PFSK-1 (cell line): ENCODE results near the gene CA14.

ENCODE experiments used
- POLR2AphosphoS5 ChIP-seq: IDR thresholded peaks from 2 replicates; pipeline ENCODE4 v1.6.1; 2012; ENCODE audit warnings: low read depth, mild to moderate bottlenecking, control low read depth, low read length, moderate library complexity
- REST ChIP-seq, 2 experiments: IDR thresholded peaks; 2 replicates each; pipeline versions ENCODE4 v1.6.1 to v1.8.0; 2011 to 2012; ENCODE audit warnings: low read depth in 2 of 2, low read length in 2 of 2, control low read depth in 1 of 2, inconsistent platforms in 1 of 2, mild to moderate bottlenecking in 1 of 2, moderate library complexity in 1 of 2; ENCODE audit not compliant: insufficient read depth in 1 of 2
- TAF1 ChIP-seq: IDR thresholded peaks from 2 replicates; pipeline ENCODE4 v1.6.1; 2012; ENCODE audit warnings: low read length, control low read depth, borderline replicate concordance; ENCODE audit not compliant: insufficient read depth

- peak; percentile 67; the same call in 1 of the 2 replicates for TF ChIP-seq POLR2AphosphoS5
- no peak for TF ChIP-seq REST (IDR thresholded peaks at IDR 0.05; ENCODE audit: insufficient read depth in 1 of 2, low read depth in 2 of 2, low read length in 2 of 2)
- no peak for TF ChIP-seq TAF1
Measured at GRCh38 chr1:150268705-150269403, 11.3 kb downstream of the CA14 start, which contains the start of gene APH1A.
